ENCODE data around the gene DPYSL5.

Gene DPYSL5

GRCh38 chr2:26948800-26949199 is 100.9 kb downstream of the DPYSL5 start:
- DNase-seq (ENCODE audit: low read depth) = no peak
- H3K4me3 ChIP-seq (ENCODE audit: low read length) = no peak overlapping the region
- TF ChIP-seq, protein P1, sequence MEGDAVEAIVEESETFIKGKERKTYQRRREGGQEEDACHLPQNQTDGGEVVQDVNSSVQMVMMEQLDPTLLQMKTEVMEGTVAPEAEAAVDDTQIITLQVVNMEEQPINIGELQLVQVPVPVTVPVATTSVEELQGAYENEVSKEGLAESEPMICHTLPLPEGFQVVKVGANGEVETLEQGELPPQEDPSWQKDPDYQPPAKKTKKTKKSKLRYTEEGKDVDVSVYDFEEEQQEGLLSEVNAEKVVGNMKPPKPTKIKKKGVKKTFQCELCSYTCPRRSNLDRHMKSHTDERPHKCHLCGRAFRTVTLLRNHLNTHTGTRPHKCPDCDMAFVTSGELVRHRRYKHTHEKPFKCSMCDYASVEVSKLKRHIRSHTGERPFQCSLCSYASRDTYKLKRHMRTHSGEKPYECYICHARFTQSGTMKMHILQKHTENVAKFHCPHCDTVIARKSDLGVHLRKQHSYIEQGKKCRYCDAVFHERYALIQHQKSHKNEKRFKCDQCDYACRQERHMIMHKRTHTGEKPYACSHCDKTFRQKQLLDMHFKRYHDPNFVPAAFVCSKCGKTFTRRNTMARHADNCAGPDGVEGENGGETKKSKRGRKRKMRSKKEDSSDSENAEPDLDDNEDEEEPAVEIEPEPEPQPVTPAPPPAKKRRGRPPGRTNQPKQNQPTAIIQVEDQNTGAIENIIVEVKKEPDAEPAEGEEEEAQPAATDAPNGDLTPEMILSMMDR (conservative IDR thresholded peaks at IDR 0.05; ENCODE audit: low read depth, low read length) = no peak

- no peak for DNase-seq (ENCODE audit: low read depth)
- TF ChIP-seq, protein P1 (conservative IDR thresholded peaks at IDR 0.05; ENCODE audit: low read depth, low read length) = no peak
Observed at GRCh38 chr2:26950246-26950645, 102.3 kb downstream of the DPYSL5 start.

DNA sequence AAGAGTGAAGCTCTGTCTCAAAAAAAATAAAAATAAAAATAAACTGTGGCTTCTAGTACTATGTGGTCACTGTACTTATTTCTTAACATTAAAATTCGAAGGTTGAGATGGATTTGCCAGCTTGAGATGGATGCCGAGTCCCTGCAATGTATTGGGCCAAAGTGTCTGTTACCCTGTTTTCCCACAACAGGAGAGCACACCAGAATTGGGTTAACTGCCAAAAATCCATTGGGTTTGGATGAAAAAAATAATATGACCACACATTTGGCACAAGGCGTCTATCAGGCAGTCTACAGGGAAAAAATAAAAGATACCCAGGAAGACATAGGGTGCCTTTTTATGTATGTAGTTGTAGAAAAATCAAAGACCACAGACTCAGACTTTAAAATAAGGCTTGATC is 103.3 kb downstream of the DPYSL5 start:
- no peak for DNase-seq (ENCODE audit: low read depth)
- H3K4me3 ChIP-seq (ENCODE audit: low read length) = no peak overlapping the region
- TF ChIP-seq, protein P1 (conservative IDR thresholded peaks at IDR 0.05; ENCODE audit: low read depth, low read length) = no peak

More at GRCh38 chr2:26950246-26950645, 102.3 kb downstream of the DPYSL5 start:
- H3K4me3 ChIP-seq (ENCODE audit: low read length) = no peak overlapping the region

DNA sequence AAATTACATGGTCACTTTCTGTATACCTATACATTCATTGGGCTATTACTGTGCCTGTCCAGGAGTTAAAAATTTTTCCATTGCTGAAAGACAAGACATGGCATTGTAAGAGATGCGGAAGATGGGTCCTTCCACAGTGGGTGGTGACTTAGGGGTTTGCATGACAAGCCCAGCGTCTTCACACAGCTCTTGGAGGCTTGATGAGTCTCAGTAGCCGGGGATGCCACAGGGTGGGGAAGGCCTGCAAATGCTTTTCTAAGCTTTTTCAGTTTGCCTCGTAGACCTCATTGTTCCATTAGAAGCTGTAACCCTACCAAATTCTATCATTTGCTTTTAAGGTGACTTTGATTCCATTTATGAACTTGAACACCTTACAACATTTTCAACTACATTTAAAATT is 104.4 kb downstream of the DPYSL5 start:
- TF ChIP-seq, protein P1 (conservative IDR thresholded peaks at IDR 0.05; ENCODE audit: low read depth, low read length) = no peak
- H3K4me3 ChIP-seq (ENCODE audit: low read length) = no peak overlapping the region
- DNase-seq (ENCODE audit: low read depth) = no peak

DNA sequence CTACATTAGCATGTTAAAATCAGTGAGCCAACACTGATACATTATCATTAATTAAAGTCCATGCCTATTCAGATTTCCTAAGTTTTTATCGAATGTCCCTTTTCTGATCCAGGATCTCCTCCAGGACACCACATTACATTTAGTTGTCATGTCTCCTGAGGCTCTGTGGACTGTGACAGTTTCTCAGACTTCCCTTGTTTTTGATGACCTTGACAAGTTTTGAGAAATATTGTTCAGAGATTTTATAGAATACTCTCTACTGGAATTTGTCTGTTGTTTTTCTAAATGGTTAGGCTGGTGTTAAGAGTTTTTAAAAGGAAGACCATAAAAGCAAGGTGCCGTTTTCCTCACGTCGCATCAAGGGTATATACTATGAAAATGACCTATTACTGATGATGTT is 106.2 kb downstream of the DPYSL5 start:
- DNase-seq (ENCODE audit: low read depth) = no peak
- H3K4me3 ChIP-seq (ENCODE audit: low read length) = no peak overlapping the region
- TF ChIP-seq, protein P1 (conservative IDR thresholded peaks at IDR 0.05; ENCODE audit: low read depth, low read length) = no peak

DNA sequence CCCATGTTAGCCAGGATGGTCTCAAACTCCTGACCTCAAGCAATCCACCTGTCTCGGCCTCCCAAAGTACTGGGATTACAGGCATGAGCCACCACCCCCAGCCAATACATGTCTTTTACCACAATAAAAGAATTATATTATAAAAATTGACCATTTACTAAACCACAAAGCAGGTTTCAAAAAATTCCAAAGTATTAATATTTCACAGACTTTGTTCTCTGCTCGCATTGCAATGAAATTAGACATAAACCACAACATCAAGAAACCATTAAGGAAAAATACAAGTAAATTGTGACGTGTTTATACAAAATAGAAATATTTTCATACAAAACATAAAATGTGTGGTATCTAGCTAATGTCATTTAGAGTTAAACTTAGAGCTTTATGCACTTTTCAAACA is 109.1 kb downstream of the DPYSL5 start:
- H3K4me3 ChIP-seq (ENCODE audit: low read length) = no peak overlapping the region
- no peak for DNase-seq (ENCODE audit: low read depth)
- TF ChIP-seq, protein P1 (conservative IDR thresholded peaks at IDR 0.05; ENCODE audit: low read depth, low read length) = no peak

- DNase-seq (ENCODE audit: low read depth) = no peak
- TF ChIP-seq, protein P1 (conservative IDR thresholded peaks at IDR 0.05; ENCODE audit: low read depth, low read length) = no peak
- no peak overlapping the region for H3K4me3 ChIP-seq (ENCODE audit: low read length)
Observed at GRCh38 chr2:26957534-26957933, 109.6 kb downstream of the DPYSL5 start.

Measured in retinal pigment epithelial cell (primary cell).